ENCODE results near the gene SMC6.

DNA sequence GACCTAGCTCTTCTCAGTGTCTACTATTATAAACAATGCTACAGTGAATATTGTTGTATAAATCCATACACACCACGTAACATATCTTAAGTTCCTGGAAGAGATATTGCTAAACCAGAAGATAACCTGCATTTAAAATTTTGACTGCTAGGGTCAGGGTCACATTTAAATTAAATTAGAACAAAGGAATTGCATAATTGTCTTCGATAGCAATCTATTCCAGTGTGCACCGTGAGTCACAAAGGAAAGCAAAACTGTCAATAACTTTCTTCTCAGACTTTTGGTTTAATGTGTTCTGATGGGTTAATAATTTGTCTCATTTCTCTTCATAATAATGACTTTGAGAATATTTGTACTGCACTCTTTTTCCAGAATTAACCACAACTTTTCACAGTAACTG lies 4.5 kb upstream of the SMC6 start:
- no peak for TF ChIP-seq EP300 (IDR thresholded peaks at IDR 0.05; ENCODE audit: borderline replicate concordance in 1 of 2, low read depth in 1 of 2, low read length in 1 of 2)
- TF ChIP-seq, protein P1, sequence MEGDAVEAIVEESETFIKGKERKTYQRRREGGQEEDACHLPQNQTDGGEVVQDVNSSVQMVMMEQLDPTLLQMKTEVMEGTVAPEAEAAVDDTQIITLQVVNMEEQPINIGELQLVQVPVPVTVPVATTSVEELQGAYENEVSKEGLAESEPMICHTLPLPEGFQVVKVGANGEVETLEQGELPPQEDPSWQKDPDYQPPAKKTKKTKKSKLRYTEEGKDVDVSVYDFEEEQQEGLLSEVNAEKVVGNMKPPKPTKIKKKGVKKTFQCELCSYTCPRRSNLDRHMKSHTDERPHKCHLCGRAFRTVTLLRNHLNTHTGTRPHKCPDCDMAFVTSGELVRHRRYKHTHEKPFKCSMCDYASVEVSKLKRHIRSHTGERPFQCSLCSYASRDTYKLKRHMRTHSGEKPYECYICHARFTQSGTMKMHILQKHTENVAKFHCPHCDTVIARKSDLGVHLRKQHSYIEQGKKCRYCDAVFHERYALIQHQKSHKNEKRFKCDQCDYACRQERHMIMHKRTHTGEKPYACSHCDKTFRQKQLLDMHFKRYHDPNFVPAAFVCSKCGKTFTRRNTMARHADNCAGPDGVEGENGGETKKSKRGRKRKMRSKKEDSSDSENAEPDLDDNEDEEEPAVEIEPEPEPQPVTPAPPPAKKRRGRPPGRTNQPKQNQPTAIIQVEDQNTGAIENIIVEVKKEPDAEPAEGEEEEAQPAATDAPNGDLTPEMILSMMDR (IDR thresholded peaks at IDR 0.05) = no peak
- no peak for TF ChIP-seq POLR2AphosphoS5 (IDR thresholded peaks at IDR 0.05; ENCODE audit: low read depth, low read length)
- TF ChIP-seq RCOR1 (IDR thresholded peaks at IDR 0.05; ENCODE audit: low read length) = no peak
- TF ChIP-seq GABPA (IDR thresholded peaks at IDR 0.05; ENCODE audit: low read depth) = no peak
- TF ChIP-seq SMC3 (IDR thresholded peaks at IDR 0.05; ENCODE audit: low read depth, low read length) = no peak
- TF ChIP-seq TCF12 (IDR thresholded peaks at IDR 0.05) = no peak
- TF ChIP-seq, protein P2, sequence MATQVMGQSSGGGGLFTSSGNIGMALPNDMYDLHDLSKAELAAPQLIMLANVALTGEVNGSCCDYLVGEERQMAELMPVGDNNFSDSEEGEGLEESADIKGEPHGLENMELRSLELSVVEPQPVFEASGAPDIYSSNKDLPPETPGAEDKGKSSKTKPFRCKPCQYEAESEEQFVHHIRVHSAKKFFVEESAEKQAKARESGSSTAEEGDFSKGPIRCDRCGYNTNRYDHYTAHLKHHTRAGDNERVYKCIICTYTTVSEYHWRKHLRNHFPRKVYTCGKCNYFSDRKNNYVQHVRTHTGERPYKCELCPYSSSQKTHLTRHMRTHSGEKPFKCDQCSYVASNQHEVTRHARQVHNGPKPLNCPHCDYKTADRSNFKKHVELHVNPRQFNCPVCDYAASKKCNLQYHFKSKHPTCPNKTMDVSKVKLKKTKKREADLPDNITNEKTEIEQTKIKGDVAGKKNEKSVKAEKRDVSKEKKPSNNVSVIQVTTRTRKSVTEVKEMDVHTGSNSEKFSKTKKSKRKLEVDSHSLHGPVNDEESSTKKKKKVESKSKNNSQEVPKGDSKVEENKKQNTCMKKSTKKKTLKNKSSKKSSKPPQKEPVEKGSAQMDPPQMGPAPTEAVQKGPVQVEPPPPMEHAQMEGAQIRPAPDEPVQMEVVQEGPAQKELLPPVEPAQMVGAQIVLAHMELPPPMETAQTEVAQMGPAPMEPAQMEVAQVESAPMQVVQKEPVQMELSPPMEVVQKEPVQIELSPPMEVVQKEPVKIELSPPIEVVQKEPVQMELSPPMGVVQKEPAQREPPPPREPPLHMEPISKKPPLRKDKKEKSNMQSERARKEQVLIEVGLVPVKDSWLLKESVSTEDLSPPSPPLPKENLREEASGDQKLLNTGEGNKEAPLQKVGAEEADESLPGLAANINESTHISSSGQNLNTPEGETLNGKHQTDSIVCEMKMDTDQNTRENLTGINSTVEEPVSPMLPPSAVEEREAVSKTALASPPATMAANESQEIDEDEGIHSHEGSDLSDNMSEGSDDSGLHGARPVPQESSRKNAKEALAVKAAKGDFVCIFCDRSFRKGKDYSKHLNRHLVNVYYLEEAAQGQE (IDR thresholded peaks at IDR 0.05; ENCODE audit: low read depth, low read length) = no peak
- TF ChIP-seq JUND (IDR thresholded peaks at IDR 0.05) = no peak
- no peak for TF ChIP-seq TAF1 (IDR thresholded peaks at IDR 0.05; ENCODE audit: borderline replicate concordance, low read depth, low read length)
- TF ChIP-seq, protein P3, sequence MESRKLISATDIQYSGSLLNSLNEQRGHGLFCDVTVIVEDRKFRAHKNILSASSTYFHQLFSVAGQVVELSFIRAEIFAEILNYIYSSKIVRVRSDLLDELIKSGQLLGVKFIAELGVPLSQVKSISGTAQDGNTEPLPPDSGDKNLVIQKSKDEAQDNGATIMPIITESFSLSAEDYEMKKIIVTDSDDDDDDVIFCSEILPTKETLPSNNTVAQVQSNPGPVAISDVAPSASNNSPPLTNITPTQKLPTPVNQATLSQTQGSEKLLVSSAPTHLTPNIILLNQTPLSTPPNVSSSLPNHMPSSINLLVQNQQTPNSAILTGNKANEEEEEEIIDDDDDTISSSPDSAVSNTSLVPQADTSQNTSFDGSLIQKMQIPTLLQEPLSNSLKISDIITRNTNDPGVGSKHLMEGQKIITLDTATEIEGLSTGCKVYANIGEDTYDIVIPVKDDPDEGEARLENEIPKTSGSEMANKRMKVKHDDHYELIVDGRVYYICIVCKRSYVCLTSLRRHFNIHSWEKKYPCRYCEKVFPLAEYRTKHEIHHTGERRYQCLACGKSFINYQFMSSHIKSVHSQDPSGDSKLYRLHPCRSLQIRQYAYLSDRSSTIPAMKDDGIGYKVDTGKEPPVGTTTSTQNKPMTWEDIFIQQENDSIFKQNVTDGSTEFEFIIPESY (IDR thresholded peaks at IDR 0.05; ENCODE audit: borderline replicate concordance, low read depth) = no peak
